Measurements from ENCODE around the gene IPO4.

DNA sequence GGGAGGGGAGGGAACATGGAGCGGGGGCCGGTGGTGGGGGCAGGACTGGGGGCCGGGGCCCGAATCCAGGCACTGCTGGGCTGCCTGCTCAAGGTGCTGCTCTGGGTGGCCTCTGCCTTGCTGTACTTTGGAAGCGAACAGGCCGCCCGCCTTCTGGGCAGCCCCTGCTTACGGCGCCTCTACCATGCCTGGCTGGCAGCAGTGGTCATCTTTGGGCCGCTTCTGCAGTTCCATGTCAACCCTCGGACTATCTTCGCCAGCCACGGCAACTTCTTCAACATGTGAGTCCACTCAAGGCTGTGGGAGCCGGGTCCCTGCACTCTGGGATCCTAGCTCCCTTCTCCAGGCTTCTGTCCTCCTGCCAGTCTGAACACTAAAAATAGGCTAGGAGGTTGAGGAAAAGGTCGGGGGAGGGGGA lies 57.1 kb downstream of the IPO4 start:
- TF ChIP-seq, protein P1, sequence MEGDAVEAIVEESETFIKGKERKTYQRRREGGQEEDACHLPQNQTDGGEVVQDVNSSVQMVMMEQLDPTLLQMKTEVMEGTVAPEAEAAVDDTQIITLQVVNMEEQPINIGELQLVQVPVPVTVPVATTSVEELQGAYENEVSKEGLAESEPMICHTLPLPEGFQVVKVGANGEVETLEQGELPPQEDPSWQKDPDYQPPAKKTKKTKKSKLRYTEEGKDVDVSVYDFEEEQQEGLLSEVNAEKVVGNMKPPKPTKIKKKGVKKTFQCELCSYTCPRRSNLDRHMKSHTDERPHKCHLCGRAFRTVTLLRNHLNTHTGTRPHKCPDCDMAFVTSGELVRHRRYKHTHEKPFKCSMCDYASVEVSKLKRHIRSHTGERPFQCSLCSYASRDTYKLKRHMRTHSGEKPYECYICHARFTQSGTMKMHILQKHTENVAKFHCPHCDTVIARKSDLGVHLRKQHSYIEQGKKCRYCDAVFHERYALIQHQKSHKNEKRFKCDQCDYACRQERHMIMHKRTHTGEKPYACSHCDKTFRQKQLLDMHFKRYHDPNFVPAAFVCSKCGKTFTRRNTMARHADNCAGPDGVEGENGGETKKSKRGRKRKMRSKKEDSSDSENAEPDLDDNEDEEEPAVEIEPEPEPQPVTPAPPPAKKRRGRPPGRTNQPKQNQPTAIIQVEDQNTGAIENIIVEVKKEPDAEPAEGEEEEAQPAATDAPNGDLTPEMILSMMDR (optimal IDR thresholded peaks at IDR 0.05 in 1 of 3, IDR thresholded peaks at IDR 0.05 in 1 of 3, conservative IDR thresholded peaks at IDR 0.05 in 1 of 3; ENCODE audit: extremely low read depth in 1 of 3, insufficient read depth in 2 of 3, low read length in 3 of 3): no peak
- no peak for TF ChIP-seq EZH2 (IDR thresholded peaks at IDR 0.05; ENCODE audit: low read length)

Measured in keratinocyte (primary cell).